ENCODE data around the gene OMP. TPM values are rescaled to one million over a fixed set of nuclear protein-coding genes. Genes with fewer than 3 reads are reported as not detected.

Gene OMP
- total and polyA plus RNA-seq, 2 donors from 2014 or later: 1.8 TPM; not detected in 1

DNA sequence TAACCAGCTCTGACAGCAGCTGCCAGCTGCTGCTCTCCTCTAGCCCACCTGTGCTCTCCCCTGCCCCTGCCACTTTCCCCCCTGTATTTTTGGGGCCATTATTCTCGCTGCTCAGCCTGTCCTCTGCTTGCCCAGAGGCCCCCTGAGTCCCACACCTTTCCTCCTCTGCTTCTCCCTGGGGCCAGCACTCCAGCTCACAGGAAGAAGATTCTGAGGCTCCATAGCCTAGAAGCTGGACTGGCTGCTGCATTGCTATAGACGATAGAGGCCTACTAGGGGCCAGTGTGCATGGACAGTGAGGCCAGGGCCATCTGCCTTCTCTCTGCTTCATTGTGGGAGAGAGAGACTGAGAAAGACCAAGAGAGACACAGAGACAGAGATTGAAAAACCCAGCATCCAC lies 679 bp downstream of the OMP start:
- Histone ChIP-seq H3K27me3 (ENCODE audit: control insufficient read depth, insufficient read depth, low read length) (no peaks in the 10 kb centered on the region), H3K27ac (ENCODE audit: low read depth in 2 of 2, low read length in 2 of 2) (no peak overlapping the region), H3K4me3 (ENCODE audit: low read length in 3 of 3) (no peak overlapping the region), H3K9me3 (ENCODE audit: control insufficient read depth in 2 of 3, insufficient read depth in 1 of 3, low read length in 3 of 3) (no peaks in the 10 kb centered on the region), H3K36me3 (ENCODE audit: control insufficient read depth in 2 of 3, insufficient read depth in 3 of 3, low read length in 3 of 3) (no peaks in the 10 kb centered on the region), H3K4me1 (ENCODE audit: control insufficient read depth in 2 of 3, insufficient read depth in 2 of 3, low read depth in 1 of 3, low read length in 3 of 3) (peaks cover 0 to 6% (median 0%) of the 10 kb centered on the region in 3 donors), H3K9ac (ENCODE audit: low read length in 3 of 3) (no peak overlapping the region)
- FAIRE-seq (no peak), DNase-seq (no peak)
- intact Hi-C loops (cut with DNase I): no loop called here
- TF ChIP-seq, protein P1, sequence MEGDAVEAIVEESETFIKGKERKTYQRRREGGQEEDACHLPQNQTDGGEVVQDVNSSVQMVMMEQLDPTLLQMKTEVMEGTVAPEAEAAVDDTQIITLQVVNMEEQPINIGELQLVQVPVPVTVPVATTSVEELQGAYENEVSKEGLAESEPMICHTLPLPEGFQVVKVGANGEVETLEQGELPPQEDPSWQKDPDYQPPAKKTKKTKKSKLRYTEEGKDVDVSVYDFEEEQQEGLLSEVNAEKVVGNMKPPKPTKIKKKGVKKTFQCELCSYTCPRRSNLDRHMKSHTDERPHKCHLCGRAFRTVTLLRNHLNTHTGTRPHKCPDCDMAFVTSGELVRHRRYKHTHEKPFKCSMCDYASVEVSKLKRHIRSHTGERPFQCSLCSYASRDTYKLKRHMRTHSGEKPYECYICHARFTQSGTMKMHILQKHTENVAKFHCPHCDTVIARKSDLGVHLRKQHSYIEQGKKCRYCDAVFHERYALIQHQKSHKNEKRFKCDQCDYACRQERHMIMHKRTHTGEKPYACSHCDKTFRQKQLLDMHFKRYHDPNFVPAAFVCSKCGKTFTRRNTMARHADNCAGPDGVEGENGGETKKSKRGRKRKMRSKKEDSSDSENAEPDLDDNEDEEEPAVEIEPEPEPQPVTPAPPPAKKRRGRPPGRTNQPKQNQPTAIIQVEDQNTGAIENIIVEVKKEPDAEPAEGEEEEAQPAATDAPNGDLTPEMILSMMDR (IDR thresholded peaks at IDR 0.05; ENCODE audit: borderline replicate concordance, extremely low read depth, insufficient read depth): no peak

DNA sequence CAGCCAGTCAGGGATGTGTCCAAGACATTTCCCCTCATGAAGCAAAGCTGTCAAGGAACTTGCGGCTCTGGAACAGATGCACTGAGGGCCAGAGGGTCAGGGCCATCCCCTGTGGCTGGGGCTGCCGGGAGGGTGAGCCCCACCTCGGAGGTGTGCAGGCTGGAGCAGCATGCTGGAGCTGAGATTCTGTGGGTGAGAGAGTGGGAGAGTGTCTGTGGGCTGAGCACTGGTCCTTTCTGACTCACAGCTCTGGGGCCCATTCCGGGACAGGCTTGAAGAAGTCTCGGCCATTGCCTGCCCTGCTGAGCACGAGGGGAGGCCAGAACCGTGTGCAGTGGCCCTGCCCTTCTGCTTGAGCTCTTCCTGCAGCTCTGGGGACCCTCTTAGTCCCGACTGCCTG lies 2.1 kb downstream of the OMP start:
- TF ChIP-seq, protein P1 (IDR thresholded peaks at IDR 0.05; ENCODE audit: borderline replicate concordance, extremely low read depth, insufficient read depth): no peak
- FAIRE-seq: no peak

DNA sequence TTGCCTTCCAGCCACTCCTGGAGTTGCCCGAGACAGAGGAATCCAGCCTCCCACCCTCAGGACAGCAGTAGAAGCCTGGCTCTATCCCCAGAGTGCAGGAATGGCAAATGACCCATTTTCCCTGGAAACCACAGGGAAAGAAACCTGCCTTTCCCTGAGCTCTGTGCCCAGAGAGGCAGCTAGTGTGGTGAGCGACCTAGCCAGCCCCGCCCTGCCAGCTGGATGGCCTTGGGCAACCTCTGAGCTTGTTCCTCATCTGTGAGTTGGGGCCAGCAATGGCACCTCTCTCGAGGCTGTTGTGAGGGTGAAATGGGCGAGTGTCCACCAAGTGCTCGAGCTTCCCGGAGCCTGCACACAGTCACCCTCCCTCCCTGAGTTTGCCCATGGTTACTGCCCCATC lies 3.7 kb downstream of the OMP start:
- no peak overlapping the region for H3K4me3 ChIP-seq (ENCODE audit: low read length in 3 of 3)
- peaks cover 0 to 6% (median 0%) of the 10 kb centered on the region in 3 donors for H3K4me1 ChIP-seq (ENCODE audit: control insufficient read depth in 2 of 3, insufficient read depth in 2 of 3, low read depth in 1 of 3, low read length in 3 of 3)
- H3K9me3 ChIP-seq (ENCODE audit: control insufficient read depth in 2 of 3, insufficient read depth in 1 of 3, low read length in 3 of 3): no peaks in the 10 kb centered on the region
- intact Hi-C loops (cut with DNase I): no loop called here
- H3K27ac ChIP-seq (ENCODE audit: low read depth in 2 of 2, low read length in 2 of 2): no peak overlapping the region
- TF ChIP-seq, protein P1 (IDR thresholded peaks at IDR 0.05; ENCODE audit: borderline replicate concordance, extremely low read depth, insufficient read depth): no peak
- no peak for DNase-seq
- H3K27me3 ChIP-seq (ENCODE audit: control insufficient read depth, insufficient read depth, low read length): no peaks in the 10 kb centered on the region
- no peaks in the 10 kb centered on the region for H3K36me3 ChIP-seq (ENCODE audit: control insufficient read depth in 2 of 3, insufficient read depth in 3 of 3, low read length in 3 of 3)
- no peak for FAIRE-seq
- H3K9ac ChIP-seq (ENCODE audit: low read length in 3 of 3): no peak overlapping the region

More for the DNA sequence above, 2.1 kb downstream of the OMP start:
- H3K36me3 ChIP-seq (ENCODE audit: control insufficient read depth in 2 of 3, insufficient read depth in 3 of 3, low read length in 3 of 3): no peaks in the 10 kb centered on the region
- intact Hi-C loops (cut with DNase I): no loop called here
- H3K9me3 ChIP-seq (ENCODE audit: control insufficient read depth in 2 of 3, insufficient read depth in 1 of 3, low read length in 3 of 3): no peaks in the 10 kb centered on the region
- H3K4me1 ChIP-seq (ENCODE audit: control insufficient read depth in 2 of 3, insufficient read depth in 2 of 3, low read depth in 1 of 3, low read length in 3 of 3): peaks cover 0 to 6% (median 0%) of the 10 kb centered on the region in 3 donors
- H3K4me3 ChIP-seq (ENCODE audit: low read length in 3 of 3): no peak overlapping the region
- H3K9ac ChIP-seq (ENCODE audit: low read length in 3 of 3): no peak overlapping the region
- no peak overlapping the region for H3K27ac ChIP-seq (ENCODE audit: low read depth in 2 of 2, low read length in 2 of 2)
- no peaks in the 10 kb centered on the region for H3K27me3 ChIP-seq (ENCODE audit: control insufficient read depth, insufficient read depth, low read length)
- no peak for DNase-seq

DNA sequence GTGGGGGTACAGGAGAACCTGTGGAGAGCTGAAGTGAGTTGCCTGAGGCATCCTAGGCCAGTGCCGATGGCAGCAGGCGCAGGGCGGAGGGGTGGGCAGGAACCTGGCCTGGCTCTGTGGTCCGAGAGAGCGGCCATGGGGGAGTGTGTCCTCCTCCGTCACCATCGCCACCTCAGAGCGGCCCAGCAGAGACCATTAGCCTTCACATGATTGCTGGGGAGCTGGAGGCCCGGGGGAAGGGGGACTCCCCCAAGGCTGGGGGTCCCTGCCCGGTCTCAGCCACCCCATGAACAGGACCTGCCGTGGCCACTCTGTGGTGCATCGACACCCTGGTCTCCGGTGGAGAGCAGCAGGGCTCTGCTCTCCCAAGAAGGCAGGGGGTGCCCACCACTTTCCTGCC lies 4.1 kb downstream of the OMP start:
- Histone ChIP-seq H3K4me3 (ENCODE audit: low read length in 3 of 3) (no peak overlapping the region), H3K36me3 (ENCODE audit: control insufficient read depth in 2 of 3, insufficient read depth in 3 of 3, low read length in 3 of 3) (no peaks in the 10 kb centered on the region), H3K4me1 (ENCODE audit: control insufficient read depth in 2 of 3, insufficient read depth in 2 of 3, low read depth in 1 of 3, low read length in 3 of 3) (peaks cover 0 to 6% (median 0%) of the 10 kb centered on the region in 3 donors), H3K27ac (ENCODE audit: low read depth in 2 of 2, low read length in 2 of 2) (no peak overlapping the region), H3K27me3 (ENCODE audit: control insufficient read depth, insufficient read depth, low read length) (no peaks in the 10 kb centered on the region), H3K9me3 (ENCODE audit: control insufficient read depth in 2 of 3, insufficient read depth in 1 of 3, low read length in 3 of 3) (no peaks in the 10 kb centered on the region), H3K9ac (ENCODE audit: low read length in 3 of 3) (no peak overlapping the region)
- DNase-seq (no peak), FAIRE-seq (no peak)
- TF ChIP-seq, protein P1 (IDR thresholded peaks at IDR 0.05; ENCODE audit: borderline replicate concordance, extremely low read depth, insufficient read depth): no peak
- intact Hi-C loops (cut with DNase I): no loop called here
